GM21515 (cell line): ENCODE results near the gene RBM25.
A peak's percentile ranks its signal among the peaks of the same experiment; 100 is the strongest.
"Not testable (repeated sequence)": the region's sequence is repeated elsewhere in the genome, so short reads cannot be mapped to it uniquely, and the experiment has no call there.

Experiments used
- ATAC-seq: cut with Tn5 transposase; IDR thresholded peaks from one replicate; pipeline ENCODE4 v1.9.1; 2021; ENCODE audit not compliant: unreplicated experiment

RBM25 gene

GRCh38 chr14:73058224-73058921, at the start of gene RBM25:
Gene RBM25 (plus strand): TSS chr14:73058534. CDS start chr14:73071642, 13,108 bp downstream.
- peak; percentile 92 for ATAC-seq

GRCh38 chr14:73011189-73011588, 47.1 kb upstream of the RBM25 start:
- not testable (repeated sequence) for ATAC-seq

- ATAC-seq, result peak; percentile 62
Measured at GRCh38 chr14:73014105-73014504, 44.2 kb upstream of the RBM25 start.

GRCh38 chr14:73015552-73015951, 42.8 kb upstream of the RBM25 start:
- not testable (repeated sequence) for ATAC-seq

- not testable (repeated sequence) for ATAC-seq
Measured at GRCh38 chr14:73016011-73016410, 42.3 kb upstream of the RBM25 start.

GRCh38 chr14:73022051-73022450, 36.3 kb upstream of the RBM25 start:
- ATAC-seq, result no peak

GRCh38 chr14:73025544-73025943, 32.8 kb upstream of the RBM25 start:
- ATAC-seq, result no peak

DNA sequence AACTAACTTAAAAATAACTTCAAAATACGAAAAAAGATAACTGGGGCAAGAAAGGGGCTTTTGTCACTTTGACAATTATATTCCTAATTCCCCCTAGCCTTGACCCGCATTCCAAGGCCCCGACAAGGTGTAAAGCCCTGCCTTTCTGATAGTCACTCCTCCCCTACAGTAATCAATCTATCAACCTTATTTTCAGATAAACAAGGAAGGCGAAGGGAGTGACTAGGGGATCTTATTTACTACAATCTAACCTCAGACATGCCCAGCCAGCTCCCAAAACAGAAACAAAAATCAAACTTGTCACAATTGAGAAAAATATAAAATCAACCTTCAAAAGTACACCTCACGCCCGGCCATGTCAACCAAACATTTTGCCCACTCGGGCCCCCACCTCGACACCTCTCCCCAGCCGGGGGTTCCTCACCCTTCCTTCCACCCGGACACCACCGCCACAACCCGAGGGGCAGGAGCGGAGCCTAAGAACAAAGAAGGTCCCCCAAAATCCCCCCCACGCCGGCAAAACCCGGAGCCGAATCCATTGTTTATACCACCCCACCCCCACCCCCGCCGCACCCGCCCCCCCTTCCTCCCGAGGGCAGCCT, 32.0 kb upstream of the RBM25 start:
- ATAC-seq, result no peak

DNA sequence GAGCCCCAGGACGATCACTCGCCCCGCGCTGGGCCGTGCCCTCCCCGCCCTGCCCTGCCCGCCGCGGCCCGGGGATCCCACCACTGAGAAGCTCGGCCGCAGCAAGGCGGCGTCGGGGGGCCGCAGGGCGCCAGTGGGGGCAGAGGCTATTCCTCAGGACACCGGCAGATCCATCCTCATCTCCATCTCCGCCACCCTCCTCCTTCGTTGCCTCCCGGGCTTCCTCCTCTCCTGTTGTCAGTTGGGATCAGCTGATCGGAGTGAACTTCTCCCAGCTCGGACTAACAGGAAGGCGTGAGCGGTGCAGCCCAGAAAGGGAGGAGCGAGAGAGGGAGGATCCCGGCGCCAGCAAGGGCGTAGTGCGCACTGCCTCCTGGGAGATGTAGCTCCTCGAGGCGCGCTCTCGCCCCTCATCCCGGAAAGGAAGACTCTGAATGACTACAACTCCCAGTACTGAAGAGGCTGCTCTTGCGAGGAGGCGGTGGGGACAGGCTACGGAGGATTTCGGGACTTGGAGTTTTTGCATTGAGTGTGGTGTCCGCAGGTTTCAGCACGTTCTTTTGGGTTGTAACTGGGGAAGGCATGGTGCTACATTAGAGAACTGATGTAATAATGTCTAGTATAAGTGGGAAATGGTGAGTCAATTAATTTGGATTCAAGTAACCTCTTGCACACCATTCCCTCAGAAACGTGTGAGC, 31.3 kb upstream of the RBM25 start, which contains the start of gene ZFYVE1:
Gene ZFYVE1, minus strand, starts transcription at position 262 of the 698 bp plus-strand sequence. CDS start 2,598 bp downstream, outside the sequence.
- ATAC-seq, result peak; percentile 94

GRCh38 chr14:73027546-73027945, 30.8 kb upstream of the RBM25 start:
- ATAC-seq, result no peak

DNA sequence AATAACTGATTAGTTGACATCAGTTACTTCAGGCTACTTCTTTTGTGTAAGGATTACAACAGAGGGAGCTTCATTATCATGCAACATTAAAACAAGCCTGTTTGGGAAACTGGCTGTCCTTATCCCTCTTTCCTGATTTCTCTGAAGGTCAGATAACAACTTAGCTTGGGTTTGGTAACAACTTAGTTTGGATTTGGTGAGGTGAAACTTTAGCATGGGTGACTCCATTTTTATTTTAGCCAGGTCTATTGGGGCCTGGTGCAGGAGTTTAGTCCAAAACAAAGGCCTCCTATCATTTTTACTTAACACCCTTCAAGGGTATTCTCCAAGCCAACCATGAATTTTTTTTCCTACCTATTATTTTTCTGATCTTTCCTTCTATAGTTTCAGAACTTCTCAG, 30.4 kb upstream of the RBM25 start:
- no peak for ATAC-seq

GRCh38 chr14:73036706-73037450, 21.5 kb upstream of the RBM25 start:
- ATAC-seq, result not testable (repeated sequence)

- no peak for ATAC-seq
Measured at GRCh38 chr14:73047808-73048207, 10.5 kb upstream of the RBM25 start.

- no peak for ATAC-seq
Measured at GRCh38 chr14:73049428-73049827, 8.9 kb upstream of the RBM25 start.

DNA sequence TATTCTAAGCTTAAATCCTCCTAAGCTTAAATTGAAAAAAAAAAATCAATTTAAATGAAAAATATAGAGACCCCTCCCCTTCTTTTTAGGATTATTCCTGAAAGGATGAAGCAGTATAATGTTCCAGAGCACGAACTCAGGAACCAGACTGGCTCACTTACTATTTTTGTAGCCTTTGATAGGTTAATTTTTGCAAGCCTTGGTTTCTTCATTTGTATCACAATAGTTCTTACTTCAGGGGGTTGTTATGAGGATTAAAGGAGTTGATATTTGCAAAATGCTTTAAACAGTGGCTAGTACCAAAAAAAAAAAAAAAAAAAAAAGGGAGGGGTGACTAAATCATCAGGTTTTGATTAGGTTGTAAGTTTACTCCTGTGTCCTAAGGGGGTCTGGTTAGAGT, 3.1 kb upstream of the RBM25 start:
- ATAC-seq, result no peak

DNA sequence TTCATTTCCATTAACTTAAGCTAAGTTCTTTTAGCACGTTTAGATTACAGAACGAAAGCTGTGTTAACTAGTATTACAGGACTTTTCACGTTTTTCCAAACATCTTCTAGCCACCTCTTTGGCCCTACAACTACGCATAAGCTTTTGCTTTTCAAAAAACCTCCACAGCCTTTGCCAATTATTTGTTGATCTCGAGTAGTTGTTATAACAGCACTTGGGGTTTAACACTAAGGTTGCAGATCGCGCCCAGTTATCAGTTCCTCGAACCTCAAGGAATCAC, 450 bp upstream of the RBM25 start:
- ATAC-seq, result no peak

- ATAC-seq, result peak; percentile 6
Measured at GRCh38 chr14:73058922-73059673, 764 bp downstream of the RBM25 start.

- ATAC-seq, result no peak
Measured at GRCh38 chr14:73069585-73069984, 11.3 kb downstream of the RBM25 start.

GRCh38 chr14:73091044-73091443, 32.7 kb downstream of the RBM25 start:
- ATAC-seq, result no peak

GRCh38 chr14:73097421-73097820, 39.1 kb downstream of the RBM25 start:
- no peak for ATAC-seq

DNA sequence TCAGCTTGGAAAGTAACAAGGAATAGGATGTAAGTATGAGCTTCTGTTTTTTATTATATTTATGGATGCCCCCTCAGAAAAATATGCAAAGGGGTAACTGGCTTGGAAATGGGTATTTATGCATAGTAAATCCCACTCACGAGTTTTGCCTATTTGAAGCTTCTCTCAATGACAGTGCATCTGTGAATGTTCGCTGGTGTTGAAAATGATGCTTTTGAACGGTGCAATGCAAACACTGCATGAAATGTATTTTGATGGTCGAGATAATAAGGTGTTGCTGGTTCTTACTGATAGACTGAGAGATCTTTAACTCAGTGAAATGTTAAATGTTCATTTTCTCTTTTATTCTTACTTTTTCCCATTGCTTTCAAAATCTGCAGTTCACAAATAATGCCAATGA, 42.0 kb downstream of the RBM25 start:
- no peak for ATAC-seq
